ENCODE measurements around the gene LPP. TPM values are rescaled to one million over a fixed set of nuclear protein-coding genes. Genes with fewer than 3 reads are reported as not detected.

Gene LPP
- total and polyA plus RNA-seq, 2 of the 4 experiments (the other 2 are of a cell fraction) = 16.0 to 130 TPM

DNA sequence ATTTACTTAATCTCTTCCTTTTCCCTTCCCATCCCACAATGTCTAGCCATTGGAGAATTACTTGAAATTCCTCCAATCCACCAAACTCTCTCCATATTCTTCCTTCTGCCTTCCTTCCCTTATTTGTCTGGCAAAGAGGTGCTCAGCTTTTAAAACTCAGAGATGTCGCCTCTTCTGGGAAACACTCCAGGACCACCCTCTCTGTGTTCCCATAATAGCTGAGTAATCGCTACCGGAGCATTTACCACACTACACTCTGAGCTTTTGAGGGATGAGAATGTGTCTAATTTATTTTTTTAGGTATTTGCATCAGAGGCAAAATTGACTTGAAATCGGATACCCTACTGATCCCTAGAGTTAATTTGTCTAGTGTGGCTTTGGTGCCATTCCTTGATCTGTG lies 772.2 kb downstream of the LPP start:
- no peak overlapping the region for H4K8ac ChIP-seq (ENCODE audit: low read depth in 2 of 2, low read length in 2 of 2)
- H3K4me2 ChIP-seq (ENCODE audit: low read depth, low read length) = no peak overlapping the region
- dilution Hi-C loops (cut with HindIII; ENCODE audit: low sequenced_read_pairs, unreplicated experiment) (no loop called here), intact Hi-C loops (cut with micrococcal nuclease) (no loop called here), in situ Hi-C loops (cut with MboI; ENCODE audit: low sequenced_read_pairs) (no loop called here)
- no peak overlapping the region for H2BK120ac ChIP-seq (ENCODE audit: low read depth, low read length)
- no peak overlapping the region for H2AK9ac ChIP-seq (replicated peaks; ENCODE audit: low read depth, low read length, poor library complexity)
- peak; percentile 24 for DNase-seq
- no peak overlapping the region for H4K91ac ChIP-seq (ENCODE audit: insufficient read depth, low read depth, low read length)
- no peak for TF ChIP-seq RFX5 (IDR thresholded peaks at IDR 0.05; ENCODE audit: low read depth, low read length)
- no peak for TF ChIP-seq RCOR1 (IDR thresholded peaks at IDR 0.05; ENCODE audit: insufficient replicate concordance, low read length)
- no peak for TF ChIP-seq SMC3 (IDR thresholded peaks at IDR 0.05; ENCODE audit: low read depth, low read length)
- TF ChIP-seq FOS (IDR thresholded peaks at IDR 0.05; ENCODE audit: low read depth, low read length) = no peak
- TF ChIP-seq, protein P1, sequence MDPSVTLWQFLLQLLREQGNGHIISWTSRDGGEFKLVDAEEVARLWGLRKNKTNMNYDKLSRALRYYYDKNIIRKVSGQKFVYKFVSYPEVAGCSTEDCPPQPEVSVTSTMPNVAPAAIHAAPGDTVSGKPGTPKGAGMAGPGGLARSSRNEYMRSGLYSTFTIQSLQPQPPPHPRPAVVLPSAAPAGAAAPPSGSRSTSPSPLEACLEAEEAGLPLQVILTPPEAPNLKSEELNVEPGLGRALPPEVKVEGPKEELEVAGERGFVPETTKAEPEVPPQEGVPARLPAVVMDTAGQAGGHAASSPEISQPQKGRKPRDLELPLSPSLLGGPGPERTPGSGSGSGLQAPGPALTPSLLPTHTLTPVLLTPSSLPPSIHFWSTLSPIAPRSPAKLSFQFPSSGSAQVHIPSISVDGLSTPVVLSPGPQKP (IDR thresholded peaks at IDR 0.05; ENCODE audit: borderline replicate concordance, low read depth, low read length) = no peak
- TF ChIP-seq CEBPB (IDR thresholded peaks at IDR 0.05; ENCODE audit: low read depth, low read length) = no peak
- TF ChIP-seq MAFK (IDR thresholded peaks at IDR 0.05; ENCODE audit: low read depth, low read length) = no peak
- no peak for TF ChIP-seq MXI1 (IDR thresholded peaks at IDR 0.05; ENCODE audit: borderline replicate concordance, low read depth, low read length)
- TF ChIP-seq RAD21 (IDR thresholded peaks at IDR 0.05; ENCODE audit: low read length) = no peak
- TF ChIP-seq CHD1 (IDR thresholded peaks at IDR 0.05; ENCODE audit: low read depth, low read length) = no peak
- no peak for TF ChIP-seq MAZ (IDR thresholded peaks at IDR 0.05; ENCODE audit: borderline replicate concordance, low read depth, low read length)
- TF ChIP-seq, protein P2, sequence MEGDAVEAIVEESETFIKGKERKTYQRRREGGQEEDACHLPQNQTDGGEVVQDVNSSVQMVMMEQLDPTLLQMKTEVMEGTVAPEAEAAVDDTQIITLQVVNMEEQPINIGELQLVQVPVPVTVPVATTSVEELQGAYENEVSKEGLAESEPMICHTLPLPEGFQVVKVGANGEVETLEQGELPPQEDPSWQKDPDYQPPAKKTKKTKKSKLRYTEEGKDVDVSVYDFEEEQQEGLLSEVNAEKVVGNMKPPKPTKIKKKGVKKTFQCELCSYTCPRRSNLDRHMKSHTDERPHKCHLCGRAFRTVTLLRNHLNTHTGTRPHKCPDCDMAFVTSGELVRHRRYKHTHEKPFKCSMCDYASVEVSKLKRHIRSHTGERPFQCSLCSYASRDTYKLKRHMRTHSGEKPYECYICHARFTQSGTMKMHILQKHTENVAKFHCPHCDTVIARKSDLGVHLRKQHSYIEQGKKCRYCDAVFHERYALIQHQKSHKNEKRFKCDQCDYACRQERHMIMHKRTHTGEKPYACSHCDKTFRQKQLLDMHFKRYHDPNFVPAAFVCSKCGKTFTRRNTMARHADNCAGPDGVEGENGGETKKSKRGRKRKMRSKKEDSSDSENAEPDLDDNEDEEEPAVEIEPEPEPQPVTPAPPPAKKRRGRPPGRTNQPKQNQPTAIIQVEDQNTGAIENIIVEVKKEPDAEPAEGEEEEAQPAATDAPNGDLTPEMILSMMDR (conservative IDR thresholded peaks at IDR 0.05; ENCODE audit: low read depth, low read length) = no peak
- no peak for TF ChIP-seq BHLHE40 (IDR thresholded peaks at IDR 0.05; ENCODE audit: low read depth, low read length)
- no peak for TF ChIP-seq POLR2A (IDR thresholded peaks at IDR 0.05; ENCODE audit: low read depth, low read length)
- TF ChIP-seq, protein P3, sequence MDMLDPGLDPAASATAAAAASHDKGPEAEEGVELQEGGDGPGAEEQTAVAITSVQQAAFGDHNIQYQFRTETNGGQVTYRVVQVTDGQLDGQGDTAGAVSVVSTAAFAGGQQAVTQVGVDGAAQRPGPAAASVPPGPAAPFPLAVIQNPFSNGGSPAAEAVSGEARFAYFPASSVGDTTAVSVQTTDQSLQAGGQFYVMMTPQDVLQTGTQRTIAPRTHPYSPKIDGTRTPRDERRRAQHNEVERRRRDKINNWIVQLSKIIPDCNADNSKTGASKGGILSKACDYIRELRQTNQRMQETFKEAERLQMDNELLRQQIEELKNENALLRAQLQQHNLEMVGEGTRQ (IDR thresholded peaks at IDR 0.05; ENCODE audit: low read depth, low read length) = no peak
- H3K79me1 ChIP-seq (ENCODE audit: low read depth in 1 of 2, low read length in 2 of 2) = no peaks in the 10 kb centered on the region
- H3K36me3 ChIP-seq (ENCODE audit: control insufficient read depth, insufficient read depth, low read length) = no peaks in the 10 kb centered on the region
- no peak overlapping the region for H3K23ac ChIP-seq (ENCODE audit: low read depth, low read length)
- H3K27ac ChIP-seq (ENCODE audit: insufficient read depth, low read length) = no peak overlapping the region
- H2BK15ac ChIP-seq (ENCODE audit: low read depth, low read length) = no peak overlapping the region; the same call in 2 of the 3 replicates
- BruUV-seq (replicated peaks) = no TSS peak
- ATAC-seq (ENCODE audit: low read depth) = no peak
- no peak overlapping the region for H4K5ac ChIP-seq (ENCODE audit: low read depth, low read length)
- no peak overlapping the region for H3K4ac ChIP-seq (ENCODE audit: low read depth, low read length)
- H3K56ac ChIP-seq (ENCODE audit: extremely low read depth, insufficient read depth, low read length) = no peak overlapping the region
- H3K9ac ChIP-seq (ENCODE audit: low read depth, low read length) = no peak overlapping the region
- WGBS, 2 experiments (ENCODE audit: extremely low coverage in 2 of 2, insufficient read length in 1 of 2) = no CpG with 5 or more reads among the region's 4 CpGs
- H3K4me1 ChIP-seq (ENCODE audit: control insufficient read depth, insufficient read depth, low read length) = peaks cover 3% of the 10 kb centered on the region; the same call in 1 of the 2 replicates
- no peaks in the 10 kb centered on the region; the same call in 1 of the 2 replicates for H3K9me1 ChIP-seq (ENCODE audit: insufficient read depth, low read length)
- no peaks in the 10 kb centered on the region for H4K20me1 ChIP-seq (ENCODE audit: insufficient read depth, low read length)
- peak overlapping the region; percentile 13; the same call in 1 of the 2 replicates for H3K14ac ChIP-seq (replicated peaks; ENCODE audit: low read depth, low read length)
- H2AFZ ChIP-seq (replicated peaks; ENCODE audit: low read length, poor library complexity) = no peak overlapping the region
- ChIA-PET CTCF (no interaction called here), POLR2A (ENCODE audit: unreplicated experiment) (no interaction called here)
- no peak overlapping the region for H3K4me3 ChIP-seq (ENCODE audit: insufficient read depth, low read depth, low read length)
- no peaks in the 10 kb centered on the region for H3K27me3 ChIP-seq (ENCODE audit: control insufficient read depth, insufficient read depth, low read length)
- H3K9me3 ChIP-seq (ENCODE audit: control insufficient read depth, insufficient read depth, low read length) = no peaks in the 10 kb centered on the region
- no peak overlapping the region for H3K18ac ChIP-seq (ENCODE audit: low read depth, low read length)
- H2BK20ac ChIP-seq (ENCODE audit: low read depth, low read length) = no peak overlapping the region
- H2BK5ac ChIP-seq (ENCODE audit: low read depth, low read length, poor library complexity, severe bottlenecking) = no peak overlapping the region
- H2AK5ac ChIP-seq (ENCODE audit: low read depth, low read length) = no peak overlapping the region
